Testis (tissue), 3 donors: ENCODE results near the gene TOX2. TPM values are rescaled to one million over a fixed set of nuclear protein-coding genes. Genes with fewer than 3 reads are reported as not detected.

Experiments
- DNase-seq: peaks from one replicate; pipeline ENCODE4 v3.0.0-alpha.2; 2019
- H3K27ac ChIP-seq, 2 donors: fragments of 200-600 bp; sonication (generic); one replicate each; pipeline ENCODE4 v1.5.1; 2019
- H3K27me3 ChIP-seq: fragments of 200-600 bp; sonication (generic); one replicate; pipeline ENCODE4 v1.5.1; 2019
- H3K36me3 ChIP-seq: fragments of 200-600 bp; sonication (generic); one replicate; pipeline ENCODE4 v1.5.1; 2017; ENCODE audit warnings: low read depth; ENCODE audit errors: missing control alignments
- H3K4me1 ChIP-seq: fragments of 200-600 bp; sonication (generic); one replicate; pipeline ENCODE4 v1.5.1; 2019
- H3K4me3 ChIP-seq, 2 donors: fragments of 200-600 bp; sonication (generic); one replicate each; pipeline ENCODE4 v1.5.1; 2017 to 2019
- H3K9me3 ChIP-seq: fragments of 200-600 bp; sonication (generic); one replicate; pipeline ENCODE4 v1.5.1; 2017
- CTCF ChIP-seq, 3 experiments: fragments of 450-650 bp in 2 of 3; fragments of 200-600 bp in 1 of 3; sonication (generic) in 1 of 3; IDR thresholded peaks; one replicate each; pipeline ENCODE4 v1.5.1; 2016 to 2019; ENCODE audit warnings: antibody characterized with exemption in 3 of 3, mild to moderate bottlenecking in 2 of 3, moderate library complexity in 1 of 3
- POLR2A ChIP-seq: fragments of 450-650 bp; IDR thresholded peaks from one replicate; pipeline ENCODE4 v1.6.1; 2017; ENCODE audit warnings: antibody characterized with exemption, mild to moderate bottlenecking, moderate library complexity
- WGBS, 2 donors: methylation state at CpG; one replicate each; pipeline ENCODE4 v1.1.5; 2018; 5-methylcytosine and 5-hydroxymethylcytosine counted together
- intact Hi-C: fragments of 100-400 bp; cut with DNase I; formaldehyde crosslinking; loops from one replicate; pipeline ENCODE4 v1.15.1; 2023; ENCODE audit warnings: low total_unique reads
- polyA plus RNA-seq: library from polyadenylated mRNA; stranded (reverse); fragments of 350-450 nt; fragmentation: Illumina TruSeq; extraction: RNeasy Lipid Tissue Mini Kit (QIAGEN cat#74804); gene quantifications from one replicate; pipeline ENCODE4 v1.2.3, GENCODE V29; 2014; ENCODE audit warnings: low read depth, low replicate concordance; ENCODE audit not compliant: insufficient read depth
- total RNA-seq, 2 donors: library from RNA; depleted of rRNA; stranded (reverse); fragments of >200 nt; gene quantifications; one replicate each; pipeline ENCODE4 v1.2.3, GENCODE V29; 2016

TOX2 gene
- total and polyA plus RNA-seq, 3 donors from 2014 or later: 43.8 to 67.0 (median 48.1) TPM

- Histone ChIP-seq H3K9me3 (no peaks in the 10 kb centered on the region), H3K27me3 (no peaks in the 10 kb centered on the region), H3K36me3 (no peaks in the 10 kb centered on the region), H3K4me1 (no peaks in the 10 kb centered on the region), H3K4me3 (no peak overlapping the region), H3K27ac (no peak overlapping the region)
- TF ChIP-seq POLR2A (no peak), CTCF (IDR thresholded peaks at IDR 0.05) (no peak)
- no peak for DNase-seq
- 89 to 98% methylated on average over 2 of the region's 2 CpGs for WGBS, 2 donors
- intact Hi-C loops: no loop called here
These were observed 17.3 kb downstream of the TOX2 start for GRCh38 chr20:43931976-43932375.

GRCh38 chr20:43934833-43935232 lies 20.2 kb downstream of the TOX2 start:
- Histone ChIP-seq H3K36me3 (no peaks in the 10 kb centered on the region), H3K9me3 (no peaks in the 10 kb centered on the region), H3K27me3 (no peaks in the 10 kb centered on the region), H3K4me1 (peaks cover 7% of the 10 kb centered on the region), H3K27ac (no peak overlapping the region), H3K4me3 (no peak overlapping the region)
- 81 to 91% methylated on average over 3 of the region's 3 CpGs for WGBS, 2 donors
- no peak for DNase-seq
- intact Hi-C loops: no loop called here
- TF ChIP-seq CTCF (IDR thresholded peaks at IDR 0.05) (no peak), POLR2A (no peak)

GRCh38 chr20:43936104-43936770 lies 21.6 kb downstream of the TOX2 start:
- intact Hi-C loops: no loop called here
- TF ChIP-seq POLR2A (no peak), CTCF (IDR thresholded peaks at IDR 0.05) (no peak)
- Histone ChIP-seq H3K9me3 (no peaks in the 10 kb centered on the region), H3K4me3 (no peak overlapping the region), H3K27me3 (no peaks in the 10 kb centered on the region), H3K4me1 (peaks cover 12% of the 10 kb centered on the region), H3K36me3 (no peaks in the 10 kb centered on the region), H3K27ac (no peak overlapping the region)
- DNase-seq: no peak
- WGBS, 2 donors: 64 to 79% methylated on average over 3 to 4 of the region's 4 CpGs

GRCh38 chr20:43936805-43937204 lies 22.2 kb downstream of the TOX2 start:
- H3K27me3 ChIP-seq: no peaks in the 10 kb centered on the region
- peaks cover 12% of the 10 kb centered on the region for H3K4me1 ChIP-seq
- no peak for DNase-seq
- TF ChIP-seq POLR2A (no peak), CTCF (IDR thresholded peaks at IDR 0.05) (no peak)
- intact Hi-C loops: no loop called here
- WGBS, 2 donors: 84 to 91% methylated on average over 7 of the region's 7 CpGs
- no peak overlapping the region for H3K4me3 ChIP-seq
- no peaks in the 10 kb centered on the region for H3K36me3 ChIP-seq
- no peaks in the 10 kb centered on the region for H3K9me3 ChIP-seq
- no peak overlapping the region for H3K27ac ChIP-seq

GRCh38 chr20:43937591-43937990 lies 22.9 kb downstream of the TOX2 start:
- WGBS, 2 donors: 92% methylated on average over 6 to 7 of the region's 7 CpGs
- Histone ChIP-seq H3K36me3 (no peaks in the 10 kb centered on the region), H3K27ac (no peak overlapping the region), H3K27me3 (no peaks in the 10 kb centered on the region), H3K9me3 (no peaks in the 10 kb centered on the region), H3K4me3 (no peak overlapping the region), H3K4me1 (peaks cover 12% of the 10 kb centered on the region)
- intact Hi-C loops: no loop called here
- no peak for TF ChIP-seq CTCF (IDR thresholded peaks at IDR 0.05)
- no peak for TF ChIP-seq POLR2A
- DNase-seq: no peak
